ENCODE measurements around the gene DTX4.
"Not testable (repeated sequence)": the region's sequence is repeated elsewhere in the genome, so short reads cannot be mapped to it uniquely, and the experiment has no call there.

DTX4 gene

DNA sequence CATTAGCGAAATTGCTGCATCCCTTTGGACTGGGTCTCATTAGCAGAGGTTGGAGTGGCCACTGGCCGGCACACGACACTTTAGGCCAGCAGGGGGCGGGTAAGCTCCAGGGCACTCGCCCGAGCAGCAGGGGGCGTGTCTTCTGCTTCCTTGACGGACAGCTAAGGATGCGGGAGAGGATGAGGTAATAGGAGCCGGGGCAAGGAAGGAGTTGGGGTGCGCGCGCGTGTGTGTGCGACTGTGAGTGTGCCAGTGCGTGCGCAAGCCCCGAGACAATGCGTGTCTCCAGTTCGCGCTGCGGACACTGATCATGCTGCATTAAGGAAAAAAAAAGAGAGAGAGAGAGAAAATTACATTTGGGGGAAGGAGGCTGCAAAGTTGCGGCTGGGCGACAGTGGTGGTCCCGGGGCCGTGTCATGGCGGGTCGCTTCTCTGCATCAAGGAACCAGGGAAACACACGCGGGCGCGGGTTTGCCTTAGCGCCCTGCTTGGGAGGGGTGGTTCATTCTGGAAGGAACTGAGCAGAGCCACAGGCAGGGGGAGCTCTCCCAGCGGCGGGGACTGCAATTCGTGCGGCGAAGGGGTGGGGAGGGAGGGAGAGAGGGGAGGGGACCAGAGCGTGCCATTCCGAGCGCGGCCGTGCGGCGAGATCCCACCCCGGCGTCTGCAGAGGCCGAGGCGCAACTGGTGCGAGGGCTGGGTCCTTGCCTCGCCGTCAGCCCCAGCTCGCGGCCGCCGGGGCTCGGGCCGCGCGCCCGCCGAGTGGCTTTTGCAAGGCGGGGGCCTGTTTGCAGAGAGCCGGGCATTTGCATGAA is at the start of gene DTX4:
Gene DTX4 (plus strand): TSS at position 625 of the 815 bp plus-strand sequence. CDS start 464 bp downstream, outside the sequence.
- DNase-seq: peak; percentile 88

DNA sequence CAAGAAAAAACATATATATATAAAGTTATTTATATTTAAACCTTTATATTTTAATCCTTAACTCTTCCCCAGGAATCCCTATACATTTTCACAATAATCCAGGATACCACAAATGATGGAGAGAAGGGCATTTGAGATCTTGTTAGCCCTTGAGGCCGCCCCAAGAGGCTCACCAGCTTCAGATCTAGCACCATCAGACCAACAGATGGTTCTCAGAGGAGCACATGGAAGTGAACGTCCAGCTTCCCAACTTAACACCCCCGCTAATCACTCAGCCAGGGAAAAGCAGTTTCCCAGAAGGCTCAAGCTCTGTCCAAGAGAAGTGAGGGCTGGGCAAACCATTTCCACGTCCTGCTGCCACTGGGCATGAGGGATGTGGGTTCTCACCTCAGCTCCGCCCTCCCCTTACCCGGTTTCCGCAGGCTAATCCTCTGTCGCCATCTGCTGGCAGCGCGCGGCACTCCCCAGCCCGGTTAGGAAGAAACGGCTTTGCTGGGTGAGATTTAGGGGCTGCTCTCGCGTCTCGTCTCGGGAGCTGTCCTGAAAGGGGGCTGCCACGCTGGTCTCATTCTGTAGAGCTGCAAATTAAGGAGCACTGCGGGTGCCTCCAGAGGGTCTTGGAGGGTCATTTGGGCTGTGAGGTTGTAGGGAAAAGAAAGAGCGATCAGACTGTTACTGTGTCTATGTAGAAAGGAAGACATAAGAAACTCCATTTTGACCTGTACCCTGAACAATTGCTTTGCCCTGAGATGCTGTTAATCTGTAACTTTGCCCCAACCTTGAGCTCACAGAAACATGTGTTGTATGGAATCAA is 36.1 kb upstream of the DTX4 start:
- DNase-seq: peak; percentile 88

DNA sequence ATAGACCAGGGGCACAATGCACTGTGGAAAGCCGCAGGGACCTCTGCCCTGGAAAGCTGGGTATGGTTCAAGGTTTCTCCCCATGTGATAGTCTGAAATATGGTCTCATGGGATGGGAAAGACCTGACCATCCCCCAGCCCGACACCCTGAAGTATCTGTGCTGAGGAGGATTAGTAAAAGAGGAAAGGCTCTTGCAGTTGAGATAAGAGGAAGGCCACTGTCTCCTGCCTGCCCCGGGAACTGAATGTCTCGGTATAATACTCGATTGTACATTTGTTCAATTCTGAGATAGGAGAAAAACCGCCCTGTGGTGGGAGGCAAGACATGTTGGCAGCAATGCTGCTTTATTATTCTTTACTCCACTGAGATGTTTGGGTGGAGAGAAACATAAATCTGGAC is 35.4 kb upstream of the DTX4 start:
- not testable (repeated sequence) for DNase-seq

DNA sequence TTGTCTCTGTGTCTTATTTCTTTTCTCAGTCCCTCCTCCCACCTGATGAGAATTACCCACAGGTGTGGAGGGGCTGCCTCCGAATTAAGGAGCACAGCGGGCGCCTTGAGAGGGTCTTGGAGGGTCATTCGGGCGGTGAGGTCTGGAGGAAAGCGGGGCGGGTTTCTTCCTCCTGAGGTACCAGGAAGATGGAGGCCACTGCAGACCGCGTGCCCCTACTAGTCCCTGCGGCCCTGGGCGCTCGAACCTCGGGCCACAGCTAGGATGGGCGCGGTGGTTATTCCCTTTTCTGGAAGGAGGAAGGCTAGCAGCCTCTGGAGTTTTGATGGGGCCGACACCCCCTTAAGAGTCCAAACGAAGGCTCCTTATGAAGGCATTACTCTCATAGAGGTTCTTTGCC is 34.7 kb upstream of the DTX4 start:
- no peak for DNase-seq

DNA sequence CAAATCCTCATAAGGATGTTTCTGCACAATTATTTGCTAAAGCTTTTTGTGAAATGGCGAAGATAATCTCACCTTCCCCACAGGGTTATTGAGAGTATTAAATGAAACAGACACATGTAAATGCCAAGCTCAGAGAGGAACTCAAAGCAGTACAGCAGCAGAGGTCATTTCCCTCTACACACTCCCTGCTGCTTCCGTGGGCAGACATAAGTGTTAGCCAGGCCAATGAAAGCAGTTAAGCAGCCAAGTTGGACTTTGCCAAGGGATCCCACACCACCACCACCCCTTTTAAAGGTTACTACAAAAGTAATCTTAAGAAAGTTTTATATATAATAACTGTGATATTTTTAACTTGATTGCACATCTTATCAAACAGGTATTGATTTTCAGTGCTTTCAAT is 33.3 kb upstream of the DTX4 start:
- DNase-seq: no peak

DNA sequence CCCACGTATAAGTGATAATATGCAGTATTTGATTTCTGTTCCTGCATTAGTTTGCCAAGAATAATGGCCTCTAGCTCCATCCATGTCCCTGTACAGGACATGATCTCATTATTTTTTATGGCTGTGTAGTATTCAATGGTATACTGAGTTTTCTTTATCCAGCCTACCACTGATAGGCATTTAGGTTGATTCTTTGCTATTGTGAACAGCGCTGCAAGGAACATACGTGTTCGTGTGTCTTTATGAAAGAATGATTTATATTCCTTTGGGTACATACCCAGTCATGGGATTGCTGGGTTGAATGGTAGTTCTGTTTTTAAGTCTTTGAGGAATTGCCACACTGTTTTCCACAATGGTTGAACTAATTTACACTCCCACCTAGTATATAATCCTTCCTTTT is 30.7 kb upstream of the DTX4 start:
- DNase-seq: no peak

DNA sequence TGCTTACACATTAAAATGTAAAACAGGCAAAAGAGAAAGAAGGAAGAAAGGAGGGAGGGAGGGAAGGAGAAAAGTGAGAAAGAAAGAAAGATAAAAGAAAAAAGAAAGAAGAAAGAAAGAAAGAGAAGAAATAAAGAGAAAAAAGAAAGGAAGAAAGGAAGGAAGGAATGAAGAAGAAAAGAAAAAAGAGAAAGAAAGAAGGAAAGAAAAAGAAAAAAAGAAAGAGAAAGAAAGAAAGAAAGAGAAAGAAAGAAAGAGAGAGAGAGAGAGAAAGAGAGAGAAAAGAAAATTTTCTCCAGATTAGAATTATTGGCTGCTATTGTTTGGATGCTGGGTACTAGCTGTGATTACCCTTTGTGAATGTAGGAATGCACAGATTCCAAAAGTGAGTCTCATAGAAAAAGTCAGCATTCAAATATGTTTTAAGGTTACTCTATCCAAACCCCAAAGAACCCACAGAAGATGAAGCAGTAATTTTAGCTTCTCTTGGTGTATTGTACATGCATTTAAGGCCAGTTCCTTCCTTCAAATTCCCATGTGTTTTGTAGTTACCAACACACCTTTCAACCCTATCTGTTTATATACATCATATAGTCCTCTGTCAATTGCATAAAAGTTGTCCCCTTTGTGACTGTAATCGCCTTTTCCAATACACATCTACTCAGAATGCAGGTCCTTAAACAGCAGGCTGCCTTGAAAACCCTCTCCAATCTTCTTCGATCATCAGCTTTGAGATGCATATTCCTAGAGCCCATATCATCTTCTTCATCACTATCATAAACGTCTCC is 30.1 kb upstream of the DTX4 start:
- DNase-seq: no peak

DNA sequence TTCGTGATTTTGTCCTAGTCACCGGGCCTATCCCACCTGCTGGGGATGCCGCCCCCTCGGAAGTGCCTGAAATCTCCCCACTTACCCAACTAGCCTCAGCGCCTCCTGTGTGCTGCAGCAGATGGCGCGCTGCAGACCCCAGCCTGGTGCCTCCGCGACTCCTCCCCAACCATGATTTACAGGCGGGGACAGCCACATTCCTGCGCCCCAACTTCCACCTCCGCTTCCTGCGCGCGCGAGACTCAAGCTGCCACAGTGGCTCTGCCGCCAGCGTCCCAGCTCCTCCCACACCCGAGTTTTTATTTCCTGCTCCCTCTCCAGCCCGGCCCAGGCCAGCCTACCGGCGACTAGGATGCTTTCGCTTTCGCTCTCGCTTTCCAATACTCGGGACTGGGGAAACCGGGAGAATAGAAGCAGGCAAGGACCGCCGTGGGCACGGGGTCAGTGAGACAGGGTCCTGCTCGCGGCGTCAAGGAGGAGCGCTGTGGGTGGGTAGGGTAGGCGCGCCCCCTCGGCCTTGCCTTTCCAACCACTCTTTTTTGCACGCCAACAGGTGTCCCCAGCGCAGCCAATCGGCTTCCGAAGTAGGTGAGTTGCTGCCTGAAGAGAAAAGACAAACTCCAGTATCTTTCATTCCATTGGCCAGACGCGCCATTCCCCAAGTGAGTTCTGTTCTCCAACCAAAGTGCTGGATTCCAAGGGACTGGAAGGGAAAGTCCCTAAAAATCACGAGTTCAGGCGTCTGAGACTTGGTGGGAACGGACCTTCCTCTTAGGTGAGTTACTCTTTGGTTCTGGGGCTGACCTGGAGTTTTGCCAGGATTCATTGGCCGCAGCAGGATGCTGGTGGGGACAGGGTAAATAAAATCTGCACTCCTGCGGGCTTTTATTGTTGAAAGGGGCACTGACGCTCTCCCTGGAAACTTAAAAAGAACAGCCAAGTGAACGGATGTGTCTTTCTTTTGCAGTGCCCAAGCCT is 29.1 kb upstream of the DTX4 start, which contains the start of gene FAM111A:
Gene FAM111A (plus strand): TSS at position 327 of the 978 bp plus-strand sequence. CDS start 6,017 bp downstream, outside the sequence.
- peak; percentile 81 for DNase-seq

DNA sequence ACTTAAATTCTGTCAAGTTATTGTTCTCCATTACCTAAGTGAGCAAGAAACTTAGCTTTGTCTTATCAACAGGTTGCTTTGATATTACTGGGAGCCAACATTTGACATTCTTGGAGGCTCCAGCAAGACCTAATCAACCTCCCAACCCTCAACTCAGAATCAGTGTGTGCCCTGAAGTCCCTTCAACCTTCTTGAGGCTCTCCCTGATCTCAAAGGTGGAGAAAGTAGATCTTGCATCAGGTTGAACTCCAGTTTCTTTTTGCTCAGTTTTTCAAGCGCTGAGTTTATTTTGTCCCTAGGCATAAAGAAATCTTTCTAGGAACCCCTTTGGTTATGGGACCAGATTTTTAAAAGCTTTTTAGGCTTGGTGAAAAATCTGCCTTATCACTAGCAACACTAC is 27.8 kb upstream of the DTX4 start:
- no peak for DNase-seq

DNA sequence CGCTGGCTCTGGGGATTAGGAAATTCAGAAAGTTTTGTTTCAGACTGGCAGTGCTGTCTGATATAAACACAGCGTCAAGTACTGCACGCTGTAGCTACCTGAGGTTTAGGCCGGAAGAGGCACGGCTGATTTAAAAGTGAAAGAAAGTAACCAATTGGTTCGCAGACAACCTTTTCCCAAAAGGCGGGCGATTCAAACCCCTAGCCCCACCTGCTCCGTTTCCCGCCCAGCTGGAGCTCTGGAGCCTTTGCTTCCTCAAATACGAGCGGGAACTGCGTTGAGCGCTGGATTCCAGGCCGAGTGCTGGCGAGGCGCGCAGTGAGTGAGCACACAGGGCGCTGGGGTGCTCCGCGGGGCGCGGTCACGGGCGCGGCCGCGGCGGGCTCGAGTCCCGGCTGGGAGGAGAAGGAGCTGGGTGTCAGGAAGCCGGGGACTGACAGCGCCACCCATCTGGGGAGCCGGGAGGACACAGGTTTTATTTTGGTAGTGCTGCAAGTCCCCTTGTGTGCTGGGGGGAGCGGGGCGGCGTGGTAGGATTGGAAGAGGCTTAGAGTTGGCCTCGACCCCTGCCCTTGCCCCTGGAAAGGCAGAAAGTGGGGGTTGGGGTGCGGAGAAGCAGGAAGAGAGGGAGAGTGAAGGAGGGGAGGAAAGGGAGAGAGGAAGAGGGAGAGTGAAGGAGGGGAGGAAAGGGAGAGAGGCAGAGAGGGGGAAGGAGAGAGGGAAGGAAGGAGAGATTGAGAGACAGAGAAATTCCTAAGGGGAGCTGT is 27.2 kb upstream of the DTX4 start:
- DNase-seq: peak; percentile 58

DNA sequence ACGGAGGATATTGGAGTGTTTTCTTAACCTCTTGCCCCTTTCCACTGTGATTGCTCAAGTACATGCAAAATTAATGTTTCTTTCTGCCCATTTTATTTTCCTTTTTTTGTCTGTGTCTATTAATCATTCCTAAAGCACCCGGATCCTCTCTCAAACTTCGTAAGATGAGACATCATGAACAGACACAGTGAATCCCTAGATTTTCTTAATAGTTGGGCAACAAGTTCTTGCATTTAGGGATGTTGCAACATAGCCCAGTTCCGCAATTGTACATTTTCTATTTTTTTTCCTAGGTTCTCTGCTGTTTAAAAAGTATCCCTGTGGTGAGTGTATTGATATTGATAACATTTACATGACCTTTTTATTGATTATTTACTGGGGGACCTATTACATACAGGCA is 26.4 kb upstream of the DTX4 start:
- no peak for DNase-seq

DNA sequence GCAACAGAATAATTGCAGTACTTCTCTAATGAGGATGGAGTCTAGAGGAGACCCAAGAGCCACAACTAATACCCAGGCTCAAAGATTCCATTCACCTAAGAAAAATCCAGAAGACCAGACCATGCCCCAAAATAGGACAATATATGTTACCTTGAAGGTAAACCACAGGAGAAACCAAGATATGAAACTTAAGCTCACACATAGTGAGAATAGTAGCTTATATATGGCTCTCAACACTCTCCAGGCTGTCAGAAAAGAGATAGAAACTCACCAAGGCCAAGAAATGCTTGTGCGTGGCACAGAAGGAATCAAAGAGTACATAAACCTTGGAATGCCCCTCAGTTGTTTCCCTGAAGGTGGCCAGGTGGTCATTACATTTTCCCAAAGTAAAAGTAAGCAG is 20.2 kb upstream of the DTX4 start:
- no peak for DNase-seq

DNA sequence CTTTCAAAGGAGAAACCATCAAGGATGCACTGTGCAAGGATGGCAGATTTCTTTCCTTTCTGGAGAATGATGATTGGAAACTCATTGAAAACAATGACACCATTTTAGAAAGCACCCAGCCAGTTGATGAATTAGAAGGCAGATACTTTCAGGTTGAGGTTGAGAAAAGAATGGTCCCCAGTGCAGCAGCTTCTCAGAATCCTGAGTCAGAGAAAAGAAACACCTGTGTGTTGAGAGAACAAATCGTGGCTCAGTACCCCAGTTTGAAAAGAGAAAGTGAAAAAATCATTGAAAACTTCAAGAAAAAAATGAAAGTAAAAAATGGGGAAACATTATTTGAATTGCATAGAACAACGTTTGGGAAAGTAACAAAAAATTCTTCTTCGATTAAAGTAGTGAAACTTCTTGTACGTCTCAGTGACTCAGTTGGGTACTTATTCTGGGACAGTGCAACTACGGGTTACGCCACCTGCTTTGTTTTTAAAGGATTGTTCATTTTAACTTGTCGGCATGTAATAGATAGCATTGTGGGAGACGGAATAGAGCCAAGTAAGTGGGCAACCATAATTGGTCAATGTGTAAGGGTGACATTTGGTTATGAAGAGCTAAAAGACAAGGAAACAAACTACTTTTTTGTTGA is 19.5 kb upstream of the DTX4 start:
- DNase-seq: no peak

DNA sequence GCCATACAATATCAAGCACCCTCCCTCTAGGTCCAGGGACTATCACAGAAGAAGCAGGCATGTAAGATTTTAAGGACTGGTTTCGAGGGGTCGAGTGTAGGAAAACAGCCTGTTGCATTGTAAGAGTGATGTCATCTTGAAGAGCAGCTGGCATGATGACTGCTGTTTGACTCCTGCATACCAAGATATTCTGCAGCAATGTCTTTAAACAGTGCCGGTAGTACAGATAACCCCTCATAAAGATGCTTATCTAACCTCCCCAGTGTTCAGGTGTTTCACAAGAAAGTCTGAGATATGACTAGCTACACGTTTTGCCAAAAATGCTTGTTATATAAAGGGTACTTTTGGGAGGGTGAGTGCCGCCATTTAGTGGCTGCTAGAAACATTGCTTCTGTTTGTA is 17.3 kb upstream of the DTX4 start:
- no peak for DNase-seq

DNA sequence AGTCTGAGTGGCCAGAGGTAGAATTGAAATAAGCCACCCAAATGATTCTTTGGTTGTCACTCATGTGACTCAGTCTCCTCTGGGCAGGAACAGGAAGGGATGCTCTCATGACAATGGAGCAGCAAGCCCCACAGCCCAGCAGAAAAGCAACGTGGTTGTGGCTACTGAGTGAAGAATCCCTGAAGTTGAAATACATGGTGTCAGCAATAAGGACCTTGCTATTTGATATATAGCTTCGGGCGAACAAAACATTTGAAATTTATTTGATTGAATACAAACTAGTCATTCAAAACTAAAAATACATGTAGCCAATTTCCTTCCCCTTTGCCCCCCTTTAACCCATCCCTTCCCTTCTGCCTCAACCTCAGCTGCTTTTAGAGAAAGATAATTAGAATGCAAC is 14.5 kb upstream of the DTX4 start:
- no peak for DNase-seq

DNA sequence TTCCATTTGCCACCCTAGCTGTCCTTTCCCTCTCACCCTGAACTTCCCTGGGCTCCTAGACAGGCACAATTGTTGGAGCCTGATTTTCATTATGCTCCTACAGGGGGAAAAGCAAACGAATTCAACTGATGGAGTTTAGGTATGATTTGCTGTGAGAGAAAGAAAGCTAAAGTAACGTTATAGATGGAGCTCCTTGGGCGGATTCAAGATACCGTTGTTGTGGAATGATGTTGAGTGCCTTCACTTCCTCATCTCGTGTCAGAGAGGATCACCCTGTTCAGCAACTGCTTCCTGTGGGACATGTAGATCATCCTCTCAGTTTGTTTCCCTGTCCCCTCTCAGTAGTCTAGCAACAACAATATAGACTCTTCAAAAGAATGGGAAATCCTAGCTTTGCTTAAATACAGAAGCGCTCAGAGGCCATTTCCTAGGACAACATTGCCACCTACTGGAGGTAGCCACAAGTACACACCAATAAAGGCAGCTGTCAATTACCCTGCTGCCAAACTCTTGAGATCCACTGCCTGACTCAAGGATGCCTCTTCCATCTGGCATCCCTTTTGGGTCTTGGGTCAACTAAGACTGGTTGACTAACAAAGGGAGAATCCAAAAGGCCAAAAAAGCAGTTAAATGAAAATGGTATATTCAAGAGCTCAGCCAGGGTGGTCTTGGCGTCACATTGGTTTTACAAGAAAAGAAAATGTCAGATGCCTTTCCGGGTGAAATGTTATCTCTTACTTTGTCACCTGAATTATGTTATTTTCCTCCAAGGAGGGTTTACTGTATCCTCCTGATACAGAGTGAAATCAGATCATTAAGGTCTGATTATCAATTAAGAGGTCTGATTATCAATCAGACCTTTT is 13.5 kb upstream of the DTX4 start:
- DNase-seq: peak; percentile 56

DNA sequence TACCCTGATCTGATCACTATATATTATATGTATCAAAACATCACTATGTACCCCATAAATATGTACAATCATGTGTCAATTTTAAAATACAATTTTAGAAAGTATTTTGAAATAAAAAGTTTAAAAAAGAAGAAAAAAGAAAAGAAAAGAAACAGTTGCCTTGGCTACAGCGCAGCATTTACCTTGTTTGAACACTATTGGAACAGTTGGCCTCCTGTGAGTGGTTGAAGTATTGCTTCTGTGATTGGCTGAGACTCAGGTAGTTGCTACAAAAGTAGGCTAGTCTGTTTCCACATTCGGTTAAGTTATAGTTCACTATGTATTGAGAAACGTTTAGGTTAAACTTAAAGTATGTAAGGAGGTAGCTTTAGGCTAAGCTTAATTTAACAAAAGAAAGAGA is 7.9 kb upstream of the DTX4 start:
- DNase-seq: no peak

DNA sequence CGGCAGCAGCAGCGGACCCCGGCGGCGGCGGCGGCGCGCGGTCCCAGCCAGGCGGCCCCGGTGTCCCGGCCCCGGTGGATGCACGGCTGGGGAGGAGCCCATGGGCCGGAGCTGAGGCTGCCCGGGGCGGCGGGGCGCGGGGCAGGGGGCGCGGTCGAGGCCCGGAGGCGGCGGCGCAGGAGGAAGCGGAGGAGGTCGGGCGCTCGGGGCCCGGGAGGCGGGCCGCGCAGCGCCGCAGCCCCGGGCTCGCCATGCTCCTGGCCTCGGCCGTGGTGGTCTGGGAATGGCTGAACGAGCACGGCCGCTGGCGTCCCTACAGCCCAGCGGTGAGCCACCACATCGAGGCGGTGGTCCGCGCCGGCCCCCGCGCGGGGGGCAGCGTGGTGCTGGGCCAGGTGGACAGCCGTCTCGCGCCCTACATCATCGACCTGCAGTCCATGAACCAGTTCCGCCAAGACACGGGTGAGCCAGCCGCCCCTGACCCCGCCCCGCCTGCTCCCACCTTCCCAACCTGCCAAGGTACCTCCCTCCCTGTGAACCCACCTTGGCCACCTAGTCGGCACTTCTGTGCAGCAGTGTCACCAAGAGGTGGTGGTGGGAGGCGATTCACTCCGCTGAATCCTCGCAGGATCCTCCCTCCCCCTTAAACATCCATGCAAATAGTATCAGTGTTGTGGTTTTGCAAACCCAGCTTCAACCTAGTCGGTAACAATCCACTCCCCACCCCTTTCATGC is 580 bp downstream of the DTX4 start:
- peak; percentile 7 for DNase-seq

Data from activated CD4-positive, alpha-beta T cell treated with anti-CD3 and anti-CD28 coated beads, Interleukin-2, amount 50 U/mL, for 1 hour (primary cell).